AG04449 (cell line): ENCODE data around the gene MYBPH.

Experiments
- CTCF ChIA-PET: fragments of 350-600 bp; formaldehyde crosslinking; extraction: SDS; loops from one replicate; lab custom pipeline; 2021; ENCODE audit warnings: antibody characterized with exemption; lab: Yijun Ruan, JAX
- POLR2A ChIA-PET: fragments of 400-600, 350-600 bp; formaldehyde crosslinking; extraction: SDS; loops from one replicate; lab custom pipeline; 2020; ENCODE audit warnings: antibody characterized with exemption, inconsistent platforms; lab: Yijun Ruan, JAX
- DNase-seq: peaks from one replicate; pipeline ENCODE4 v3.0.0-alpha.2; 2010; ENCODE audit warnings: low read depth, low spot score
- H3K4me3 ChIP-seq: 2 replicates; pipeline ENCODE4 v1.5.1; 2011; ENCODE audit warnings: low read depth, mild to moderate bottlenecking, control low read depth, low read length
- CTCF ChIP-seq: IDR thresholded peaks from one replicate; pipeline ENCODE4 v1.5.1; 2011; ENCODE audit warnings: mild to moderate bottlenecking, moderate library complexity, low read length, control low read depth, inconsistent platforms; ENCODE audit not compliant: insufficient read depth; ENCODE audit errors: missing control alignments

MYBPH gene

DNA sequence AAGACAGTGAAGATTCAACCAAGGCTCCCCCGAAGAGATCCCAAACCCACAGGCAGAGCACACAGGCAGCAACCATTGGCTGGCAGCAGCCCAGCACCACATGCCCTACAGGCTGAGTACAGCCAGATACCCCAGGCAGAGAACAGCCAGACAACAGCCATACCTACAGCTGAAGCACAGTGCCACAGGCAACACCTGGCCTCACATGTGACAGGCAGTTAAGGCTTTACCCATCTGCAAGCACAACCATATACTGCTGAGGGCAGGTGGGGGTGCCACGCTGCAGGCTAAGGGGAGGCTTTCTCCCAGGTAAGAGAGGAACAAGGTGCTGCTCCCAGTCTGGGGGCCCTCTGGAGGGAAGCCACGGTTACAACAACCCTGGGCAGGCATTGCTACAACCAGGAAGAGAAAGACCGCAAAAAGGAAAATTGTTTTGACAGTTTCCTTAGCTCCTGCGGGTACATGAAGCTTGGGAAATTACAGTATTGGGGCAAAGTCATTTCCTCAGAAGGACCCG, 41.6 kb upstream of the MYBPH start:
- no peak for DNase-seq
- ChIA-PET POLR2A (no interaction called here), CTCF (interaction anchor here (0.8 to 25.8 kb wide), 25 partner anchors 9 to 195 kb away, joined by 3 to 594 read pairs (median 16); partner anchors contain the start of genes ADORA1, MYBPH and MYOG)
- H3K4me3 ChIP-seq, result no peak overlapping the region
- no peak for TF ChIP-seq CTCF

- DNase-seq, result no peak
- CTCF ChIA-PET, result interaction anchor here (0.6 to 25.8 kb wide), 53 partner anchors 9 to 194 kb away, joined by 3 to 594 read pairs (median 6); partner anchors contain the start of genes ADORA1, MYBPH, MYOG and PPFIA4
- TF ChIP-seq CTCF, result peak; percentile 56
- H3K4me3 ChIP-seq, result no peak overlapping the region
- POLR2A ChIA-PET, result interaction anchor here (0.6 kb wide), 1 partner anchor 203 kb away, joined by 3 read pairs; no protein-coding TSS in a partner anchor
Measured at GRCh38 chr1:203216274-203217138, 40.9 kb upstream of the MYBPH start.

DNA sequence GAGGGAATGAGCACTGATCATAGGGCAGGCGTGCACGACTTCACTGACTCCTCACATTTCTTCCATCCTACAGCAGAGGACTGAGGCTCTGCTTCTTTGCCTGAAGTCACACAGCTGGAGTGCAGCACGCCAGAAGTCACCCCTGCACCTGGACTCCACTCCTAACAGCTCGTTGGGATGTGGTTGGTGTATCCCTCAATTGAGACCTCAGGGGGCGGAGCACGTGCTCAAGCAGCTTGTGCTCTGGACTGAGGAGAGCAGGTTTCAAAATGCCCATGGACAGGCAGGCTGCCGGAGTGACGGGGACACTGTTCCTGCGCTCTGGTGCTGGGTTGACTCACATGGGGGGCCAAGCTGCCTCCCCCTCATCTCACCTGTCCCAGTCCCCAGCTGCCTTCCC, 39.9 kb upstream of the MYBPH start:
- H3K4me3 ChIP-seq, result no peak overlapping the region
- CTCF ChIA-PET, result interaction anchor here (1.0 to 25.8 kb wide), 48 partner anchors 9 to 242 kb away, joined by 3 to 594 read pairs (median 7); partner anchors contain the start of genes ADORA1, MYBPH, MYOG and PPFIA4
- POLR2A ChIA-PET, result no interaction called here
- no peak for DNase-seq
- no peak for TF ChIP-seq CTCF

GRCh38 chr1:203214871-203215270, 39.2 kb upstream of the MYBPH start:
- DNase-seq, result no peak
- no peak for TF ChIP-seq CTCF
- ChIA-PET POLR2A (no interaction called here), CTCF (interaction anchor here (0.6 to 25.8 kb wide), 32 partner anchors 8 to 241 kb away, joined by 3 to 594 read pairs (median 10); partner anchors contain the start of genes ADORA1, MYBPH, MYOG and PPFIA4)
- H3K4me3 ChIP-seq, result no peak overlapping the region

- ChIA-PET POLR2A (interaction anchor here (0.5 kb wide), 1 partner anchor 140 kb away, joined by 3 read pairs; no protein-coding TSS in a partner anchor), CTCF (interaction anchor here (0.7 to 25.8 kb wide), 4 partner anchors 10 to 175 kb away, joined by 3 to 594 read pairs (median 202); partner anchors contain the start of gene ADORA1)
- H3K4me3 ChIP-seq, result no peak overlapping the region
- no peak for TF ChIP-seq CTCF
- DNase-seq, result no peak
Measured at GRCh38 chr1:203213126-203213525, 37.5 kb upstream of the MYBPH start.
